Neural cell (in vitro differentiated cells): ENCODE results near the gene STOML3. TPM values are rescaled to one million over a fixed set of nuclear protein-coding genes. Genes with fewer than 3 reads are reported as not detected.

Experiments
- H2AFZ ChIP-seq: fragments of 200-600, 300-800 bp; sonication (generic), shearing (Covaris generic); 2 replicates; pipeline ENCODE4 v1.6.0; 2014; ENCODE audit warnings: low read depth, mild to moderate bottlenecking, antibody characterized with exemption, low read length, moderate library complexity
- H3F3A ChIP-seq: fragments of 200-600 bp; shearing (Covaris generic); 2 replicates; pipeline ENCODE4 v1.6.1; 2016; ENCODE audit warnings: mild to moderate bottlenecking, moderate library complexity, mixed read lengths, antibody characterized with exemption, low read length; ENCODE audit not compliant: insufficient read depth, poor library complexity, severe bottlenecking
- H3K27ac ChIP-seq: fragments of 200-600, 300-800 bp; sonication (generic), shearing (Covaris generic); 2 replicates; pipeline ENCODE4 v1.5.1; 2014; ENCODE audit warnings: mild to moderate bottlenecking, low read length, moderate library complexity
- H3K27me3 ChIP-seq: fragments of 300-800, 200-600 bp; sonication (generic), shearing (Covaris generic); 2 replicates; pipeline ENCODE4 v1.6.0; 2014; ENCODE audit warnings: mild to moderate bottlenecking, low read depth, low read length, moderate library complexity; ENCODE audit not compliant: insufficient read depth
- H3K36me3 ChIP-seq: fragments of 300-800, 200-600 bp; sonication (generic), shearing (Covaris generic); 2 replicates; pipeline ENCODE4 v1.5.1; 2014; ENCODE audit warnings: mild to moderate bottlenecking, antibody characterized with exemption, low read length, moderate library complexity; ENCODE audit not compliant: insufficient read depth
- H3K4me2 ChIP-seq: fragments of 300-800, 200-600 bp; sonication (generic), shearing (Covaris generic); 2 replicates; pipeline ENCODE4 v1.6.0; 2014; ENCODE audit warnings: mild to moderate bottlenecking, low read length
- H3K4me3 ChIP-seq: fragments of 300-800, 200-600 bp; sonication (generic), shearing (Covaris generic); 2 replicates; pipeline ENCODE4 v1.5.1; 2014; ENCODE audit warnings: mild to moderate bottlenecking, low read length, moderate library complexity
- H3K79me2 ChIP-seq: fragments of 200-600 bp; shearing (Covaris generic); replicated peaks from 2 replicates; pipeline ENCODE4 v1.6.0; 2014; ENCODE audit warnings: mild to moderate bottlenecking, low read length, moderate library complexity; ENCODE audit not compliant: insufficient read depth
- H3K9ac ChIP-seq: fragments of 300-800, 200-600 bp; sonication (generic), shearing (Covaris generic); 2 replicates; pipeline ENCODE4 v1.6.1; 2016; ENCODE audit warnings: mild to moderate bottlenecking, low read length, mixed read lengths
- H3K9me2 ChIP-seq: fragments of 200-600 bp; shearing (Covaris generic); 2 replicates; pipeline ENCODE4 v1.6.1; 2016; ENCODE audit warnings: mild to moderate bottlenecking, low read length, mixed read lengths; ENCODE audit not compliant: insufficient read depth
- H3K9me3 ChIP-seq: fragments of 200-600, 300-800 bp; sonication (generic), shearing (Covaris generic); 2 replicates; pipeline ENCODE4 v1.6.1; 2016; ENCODE audit warnings: mild to moderate bottlenecking, mixed run types, low read length, moderate library complexity, mixed read lengths
- H4K20me1 ChIP-seq: fragments of 200-600 bp; shearing (Covaris generic); 2 replicates; pipeline ENCODE4 v1.6.1; 2016; ENCODE audit warnings: mild to moderate bottlenecking, mixed run types; ENCODE audit not compliant: insufficient read depth
- EP300 ChIP-seq: fragments of 450-650 bp; conservative IDR thresholded peaks from 2 replicates; pipeline ENCODE4 v1.6.1; 2014; ENCODE audit warnings: antibody characterized with exemption, mild to moderate bottlenecking, moderate library complexity; ENCODE audit not compliant: poor library complexity, severe bottlenecking
- EZH2 ChIP-seq: fragments of 200-600, 300-800 bp; shearing (Covaris generic), sonication (generic); IDR thresholded peaks from 2 replicates; pipeline ENCODE4 v1.6.1; 2014; ENCODE audit warnings: antibody characterized with exemption, low read length, borderline replicate concordance, mild to moderate bottlenecking; ENCODE audit not compliant: insufficient read depth, poor library complexity, severe bottlenecking
- MXI1 ChIP-seq: fragments of 450-650 bp; conservative IDR thresholded peaks from 2 replicates; pipeline ENCODE4 v1.6.1; 2014; ENCODE audit warnings: antibody characterized with exemption, mild to moderate bottlenecking; ENCODE audit not compliant: poor library complexity, severe bottlenecking
- POLR2AphosphoS5 ChIP-seq: IDR thresholded peaks from 2 replicates; pipeline ENCODE4 v1.6.1; 2012
- RAD21 ChIP-seq: fragments of 450-650 bp; conservative IDR thresholded peaks from 2 replicates; pipeline ENCODE4 v1.6.1; 2014; ENCODE audit warnings: antibody characterized with exemption, mild to moderate bottlenecking, moderate library complexity
- SMC3 ChIP-seq: fragments of 450-650 bp; conservative IDR thresholded peaks from 2 replicates; pipeline ENCODE4 v1.6.1; 2014; ENCODE audit warnings: antibody characterized with exemption, mild to moderate bottlenecking, moderate library complexity; ENCODE audit not compliant: poor library complexity
- TAF1 ChIP-seq: IDR thresholded peaks from 2 replicates; pipeline ENCODE4 v1.6.1; 2012; ENCODE audit warnings: low read depth
- polyA plus RNA-seq: library from polyadenylated mRNA; depleted of rRNA; stranded (reverse); fragments of >200 nt; gene quantifications from 2 replicates; pipeline ENCODE4 v1.2.3, GENCODE V29; 2014
- TF ChIP-seq, protein P1 (sequence below): IDR thresholded peaks from 2 replicates; pipeline ENCODE4 v1.6.1; 2012; ENCODE audit warnings: borderline replicate concordance
- TF ChIP-seq, protein P2 (sequence below): fragments of 450-650 bp; IDR thresholded peaks from 2 replicates; pipeline ENCODE4 v1.5.1; 2014; ENCODE audit warnings: antibody characterized with exemption, mild to moderate bottlenecking, moderate library complexity; ENCODE audit not compliant: poor library complexity, severe bottlenecking

STOML3 gene
- polyA plus RNA-seq, 1 donor from 2014 or later = not detected

DNA sequence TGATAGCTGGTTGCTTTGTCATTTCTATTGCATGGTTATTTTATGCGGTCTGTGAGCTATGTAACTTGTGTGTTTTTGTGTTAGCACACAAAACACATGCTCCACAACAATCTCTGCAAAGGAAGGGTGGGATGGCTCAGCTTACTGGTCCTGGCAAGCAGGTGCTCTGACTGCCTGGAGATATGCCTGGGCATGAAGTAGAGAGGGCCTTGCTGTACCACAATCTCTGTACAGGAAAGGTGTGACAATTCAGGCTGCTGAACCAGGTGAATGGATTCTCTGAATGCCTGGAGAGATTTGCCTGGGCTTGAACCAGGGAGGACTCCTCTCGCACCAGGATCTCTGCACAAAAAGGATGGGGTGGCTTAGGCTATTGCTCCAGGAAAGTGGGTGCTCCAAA, 69.5 kb downstream of the STOML3 start:
- TF ChIP-seq EZH2 = no peak
- TF ChIP-seq, protein P1, sequence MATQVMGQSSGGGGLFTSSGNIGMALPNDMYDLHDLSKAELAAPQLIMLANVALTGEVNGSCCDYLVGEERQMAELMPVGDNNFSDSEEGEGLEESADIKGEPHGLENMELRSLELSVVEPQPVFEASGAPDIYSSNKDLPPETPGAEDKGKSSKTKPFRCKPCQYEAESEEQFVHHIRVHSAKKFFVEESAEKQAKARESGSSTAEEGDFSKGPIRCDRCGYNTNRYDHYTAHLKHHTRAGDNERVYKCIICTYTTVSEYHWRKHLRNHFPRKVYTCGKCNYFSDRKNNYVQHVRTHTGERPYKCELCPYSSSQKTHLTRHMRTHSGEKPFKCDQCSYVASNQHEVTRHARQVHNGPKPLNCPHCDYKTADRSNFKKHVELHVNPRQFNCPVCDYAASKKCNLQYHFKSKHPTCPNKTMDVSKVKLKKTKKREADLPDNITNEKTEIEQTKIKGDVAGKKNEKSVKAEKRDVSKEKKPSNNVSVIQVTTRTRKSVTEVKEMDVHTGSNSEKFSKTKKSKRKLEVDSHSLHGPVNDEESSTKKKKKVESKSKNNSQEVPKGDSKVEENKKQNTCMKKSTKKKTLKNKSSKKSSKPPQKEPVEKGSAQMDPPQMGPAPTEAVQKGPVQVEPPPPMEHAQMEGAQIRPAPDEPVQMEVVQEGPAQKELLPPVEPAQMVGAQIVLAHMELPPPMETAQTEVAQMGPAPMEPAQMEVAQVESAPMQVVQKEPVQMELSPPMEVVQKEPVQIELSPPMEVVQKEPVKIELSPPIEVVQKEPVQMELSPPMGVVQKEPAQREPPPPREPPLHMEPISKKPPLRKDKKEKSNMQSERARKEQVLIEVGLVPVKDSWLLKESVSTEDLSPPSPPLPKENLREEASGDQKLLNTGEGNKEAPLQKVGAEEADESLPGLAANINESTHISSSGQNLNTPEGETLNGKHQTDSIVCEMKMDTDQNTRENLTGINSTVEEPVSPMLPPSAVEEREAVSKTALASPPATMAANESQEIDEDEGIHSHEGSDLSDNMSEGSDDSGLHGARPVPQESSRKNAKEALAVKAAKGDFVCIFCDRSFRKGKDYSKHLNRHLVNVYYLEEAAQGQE = no peak
- no peak for TF ChIP-seq SMC3
- TF ChIP-seq, protein P2, sequence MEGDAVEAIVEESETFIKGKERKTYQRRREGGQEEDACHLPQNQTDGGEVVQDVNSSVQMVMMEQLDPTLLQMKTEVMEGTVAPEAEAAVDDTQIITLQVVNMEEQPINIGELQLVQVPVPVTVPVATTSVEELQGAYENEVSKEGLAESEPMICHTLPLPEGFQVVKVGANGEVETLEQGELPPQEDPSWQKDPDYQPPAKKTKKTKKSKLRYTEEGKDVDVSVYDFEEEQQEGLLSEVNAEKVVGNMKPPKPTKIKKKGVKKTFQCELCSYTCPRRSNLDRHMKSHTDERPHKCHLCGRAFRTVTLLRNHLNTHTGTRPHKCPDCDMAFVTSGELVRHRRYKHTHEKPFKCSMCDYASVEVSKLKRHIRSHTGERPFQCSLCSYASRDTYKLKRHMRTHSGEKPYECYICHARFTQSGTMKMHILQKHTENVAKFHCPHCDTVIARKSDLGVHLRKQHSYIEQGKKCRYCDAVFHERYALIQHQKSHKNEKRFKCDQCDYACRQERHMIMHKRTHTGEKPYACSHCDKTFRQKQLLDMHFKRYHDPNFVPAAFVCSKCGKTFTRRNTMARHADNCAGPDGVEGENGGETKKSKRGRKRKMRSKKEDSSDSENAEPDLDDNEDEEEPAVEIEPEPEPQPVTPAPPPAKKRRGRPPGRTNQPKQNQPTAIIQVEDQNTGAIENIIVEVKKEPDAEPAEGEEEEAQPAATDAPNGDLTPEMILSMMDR = no peak
- no peak for TF ChIP-seq RAD21
- no peak for TF ChIP-seq EP300
- no peak for TF ChIP-seq POLR2AphosphoS5
- TF ChIP-seq TAF1 = no peak
- TF ChIP-seq MXI1 = no peak
- no peaks in the 10 kb centered on the region for H3K79me2 ChIP-seq
- no peaks in the 10 kb centered on the region for H3K36me3 ChIP-seq
- H3K9me2 ChIP-seq = no peaks in the 10 kb centered on the region
- H3F3A ChIP-seq = no peaks in the 10 kb centered on the region
- no peaks in the 10 kb centered on the region for H3K9me3 ChIP-seq
- no peak overlapping the region for H3K4me2 ChIP-seq
- no peak overlapping the region for H3K9ac ChIP-seq
- H3K4me3 ChIP-seq = no peak overlapping the region
- no peak overlapping the region for H3K27ac ChIP-seq
- H2AFZ ChIP-seq = no peak overlapping the region
- no peaks in the 10 kb centered on the region for H3K27me3 ChIP-seq
- no peaks in the 10 kb centered on the region for H4K20me1 ChIP-seq

Other genes starting within 250 kb of the STOML3 start
- 28.2 and 38.2 TPM in 2 replicates for gene PROSER1, start 47.3 kb upstream of the STOML3 start, polyA plus RNA-seq
- 57.5 and 66.5 TPM in 2 replicates for gene NHLRC3, start 47.6 kb upstream of the STOML3 start, polyA plus RNA-seq